GM18868 (cell line): ENCODE measurements around the gene DCTN5.
"Not testable (repeated sequence)": the region's sequence is repeated elsewhere in the genome, so short reads cannot be mapped to it uniquely, and the experiment has no call there.

Experiments
- ATAC-seq: cut with Tn5 transposase; IDR thresholded peaks from one replicate; pipeline ENCODE4 v1.9.1; 2021; ENCODE audit warnings: mild to moderate bottlenecking, moderate library complexity; ENCODE audit not compliant: unreplicated experiment

DCTN5 gene

GRCh38 chr16:23691483-23692189, 50.4 kb downstream of the DCTN5 start:
- no peak for ATAC-seq

GRCh38 chr16:23692190-23692837, 51.0 kb downstream of the DCTN5 start:
- no peak for ATAC-seq

- no peak for ATAC-seq
Measured at GRCh38 chr16:23694265-23694643, 53.0 kb downstream of the DCTN5 start.

- no peak for ATAC-seq
Measured at GRCh38 chr16:23694644-23695373, 53.5 kb downstream of the DCTN5 start.

- ATAC-seq = no peak
Measured at GRCh38 chr16:23695756-23696155, 54.5 kb downstream of the DCTN5 start.

GRCh38 chr16:23699100-23699499, 57.8 kb downstream of the DCTN5 start:
- ATAC-seq = no peak

- ATAC-seq = no peak
Measured at GRCh38 chr16:23700093-23700492, 58.8 kb downstream of the DCTN5 start.

GRCh38 chr16:23700509-23700908, 59.2 kb downstream of the DCTN5 start:
- no peak for ATAC-seq

- no peak for ATAC-seq
Measured at GRCh38 chr16:23701045-23701444, 59.8 kb downstream of the DCTN5 start.

GRCh38 chr16:23702951-23703350, 61.7 kb downstream of the DCTN5 start:
- no peak for ATAC-seq

- no peak for ATAC-seq
Measured at GRCh38 chr16:23704772-23705516, 63.7 kb downstream of the DCTN5 start.

GRCh38 chr16:23705517-23705902, 64.2 kb downstream of the DCTN5 start:
- ATAC-seq = no peak

GRCh38 chr16:23706439-23706838, 65.2 kb downstream of the DCTN5 start:
- no peak for ATAC-seq

- no peak for ATAC-seq
Measured at GRCh38 chr16:23709536-23709935, 68.3 kb downstream of the DCTN5 start.

GRCh38 chr16:23710008-23710407, 68.7 kb downstream of the DCTN5 start:
- no peak for ATAC-seq

- no peak for ATAC-seq
Measured at GRCh38 chr16:23710504-23710903, 69.2 kb downstream of the DCTN5 start.

GRCh38 chr16:23711785-23712184, 70.5 kb downstream of the DCTN5 start:
- no peak for ATAC-seq

- ATAC-seq = no peak
Measured at GRCh38 chr16:23712976-23713375, 71.7 kb downstream of the DCTN5 start, which contains the start of gene ERN2. ERN2 (minus strand) TSS chr16:23713222; CDS start chr16:23713187, 35 bp downstream.

GRCh38 chr16:23716484-23716883, 75.2 kb downstream of the DCTN5 start:
- no peak for ATAC-seq

GRCh38 chr16:23722613-23723240, 81.5 kb downstream of the DCTN5 start:
- not testable (repeated sequence) for ATAC-seq
